ENCODE data around the gene WWOX. TPM values are rescaled to one million over a fixed set of nuclear protein-coding genes. Genes with fewer than 3 reads are reported as not detected.

WWOX gene
- total and polyA plus RNA-seq, 2 donors (not counting 3 experiments of a cell fraction or from before 2014, with no cell fraction given): 6.2 to 12.5 TPM

DNA sequence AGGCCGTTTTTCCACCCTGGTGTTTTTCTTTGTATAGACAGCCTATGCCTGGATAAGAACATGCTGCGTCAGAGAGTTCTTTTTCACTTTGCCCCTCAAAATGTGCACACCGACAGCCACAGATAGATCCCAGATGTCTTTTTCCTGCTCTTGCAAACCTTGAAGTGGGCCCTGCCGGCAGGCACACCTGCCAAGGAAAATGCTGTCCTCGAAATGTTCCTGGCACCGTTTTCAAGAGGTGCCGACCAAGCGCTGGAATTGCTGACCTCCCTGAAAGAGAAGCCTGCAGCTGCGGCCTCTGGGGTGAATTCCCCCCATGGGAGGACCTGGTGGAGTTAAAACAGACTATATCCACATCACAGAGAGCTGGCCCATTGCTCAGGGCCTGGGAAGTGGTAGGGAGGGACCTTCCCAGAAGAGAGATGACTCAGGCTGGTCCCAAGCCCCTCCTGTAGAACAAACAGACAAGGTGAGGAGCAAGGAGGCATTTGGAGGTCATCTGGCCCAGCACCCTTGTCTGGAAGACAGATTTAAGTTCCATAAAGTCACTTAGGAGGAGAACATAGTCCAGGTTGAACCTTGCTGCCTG lies 833.0 kb downstream of the WWOX start:
- no peaks in the 10 kb centered on the region for H4K20me1 ChIP-seq (replicated peaks; ENCODE audit: control insufficient read depth, extremely low read depth, insufficient read depth, low read length)
- dilution Hi-C loops (cut with MboI; ENCODE audit: extremely low pct_ligation_motif_present, low sequenced_read_pairs) (no loop called here), intact Hi-C loops (cut with micrococcal nuclease) (no loop called here)
- FAIRE-seq: no peak
- H3K9ac ChIP-seq (replicated peaks; ENCODE audit: extremely low read depth, insufficient read depth, low read length): no peak overlapping the region
- no peaks in the 10 kb centered on the region for H3K9me1 ChIP-seq (replicated peaks; ENCODE audit: control insufficient read depth, extremely low read depth, insufficient read depth, low read length)
- ChIA-PET POLR2A (no interaction called here), CTCF (no interaction called here)
- no peak for TF ChIP-seq FOS (IDR thresholded peaks at IDR 0.05; ENCODE audit: borderline replicate concordance, insufficient read depth, low read length)
- no peak for TF ChIP-seq MYC (IDR thresholded peaks at IDR 0.05; ENCODE audit: low read depth, low read length)
- no peak for TF ChIP-seq EZH2 (IDR thresholded peaks at IDR 0.05; ENCODE audit: borderline replicate concordance, low read depth, low read length, severe bottlenecking)
- TF ChIP-seq GATA2 (IDR thresholded peaks at IDR 0.05; ENCODE audit: insufficient read depth, insufficient read length, low read depth, low read length): no peak
- TF ChIP-seq POLR2AphosphoS5 (IDR thresholded peaks at IDR 0.05; ENCODE audit: insufficient read depth, low read depth, low read length): no peak
- no peaks in the 10 kb centered on the region for H3K4me1 ChIP-seq (ENCODE audit: control insufficient read depth, extremely low read depth, insufficient read depth, low read length)
- no peak overlapping the region for H3K4me2 ChIP-seq (ENCODE audit: insufficient read depth, low read length)
- H3K36me3 ChIP-seq (ENCODE audit: control insufficient read depth in 2 of 2, extremely low read depth in 1 of 2, insufficient read depth in 2 of 2, low read length in 2 of 2): no peaks in the 10 kb centered on the region
- H3K79me2 ChIP-seq (ENCODE audit: control insufficient read depth, insufficient read depth, low read length): no peaks in the 10 kb centered on the region
- no peak overlapping the region for H3K4me3 ChIP-seq (replicated peaks in 1 of 3; ENCODE audit: insufficient read depth in 1 of 3, low read depth in 1 of 3, low read length in 3 of 3)
- no peaks in the 10 kb centered on the region for H3K9me3 ChIP-seq (replicated peaks; ENCODE audit: control insufficient read depth, insufficient read depth, low read length)
- no peak overlapping the region for H3K27ac ChIP-seq (ENCODE audit: insufficient read depth, low read depth, low read length)
- no peak for DNase-seq (ENCODE audit: low read depth, low spot score)
- no peaks in the 10 kb centered on the region for H3K27me3 ChIP-seq (ENCODE audit: control insufficient read depth in 2 of 2, insufficient read depth in 2 of 2, low read length in 2 of 2)
- H2AFZ ChIP-seq (ENCODE audit: low read depth, low read length): no peak overlapping the region
- BruUV-seq (replicated peaks): no TSS peak

GRCh38 chr16:78936060-78936459 lies 836.6 kb downstream of the WWOX start:
- FAIRE-seq: no peak
- Histone ChIP-seq H3K4me1 (ENCODE audit: control insufficient read depth, extremely low read depth, insufficient read depth, low read length) (no peaks in the 10 kb centered on the region), H3K9me3 (replicated peaks; ENCODE audit: control insufficient read depth, insufficient read depth, low read length) (no peaks in the 10 kb centered on the region), H3K9ac (replicated peaks; ENCODE audit: extremely low read depth, insufficient read depth, low read length) (no peak overlapping the region), H3K27ac (ENCODE audit: insufficient read depth, low read depth, low read length) (no peak overlapping the region), H2AFZ (ENCODE audit: low read depth, low read length) (no peak overlapping the region), H3K36me3 (ENCODE audit: control insufficient read depth in 2 of 2, extremely low read depth in 1 of 2, insufficient read depth in 2 of 2, low read length in 2 of 2) (no peaks in the 10 kb centered on the region), H4K20me1 (replicated peaks; ENCODE audit: control insufficient read depth, extremely low read depth, insufficient read depth, low read length) (no peaks in the 10 kb centered on the region), H3K4me3 (replicated peaks in 1 of 3; ENCODE audit: insufficient read depth in 1 of 3, low read depth in 1 of 3, low read length in 3 of 3) (no peak overlapping the region), H3K79me2 (ENCODE audit: control insufficient read depth, insufficient read depth, low read length) (no peaks in the 10 kb centered on the region), H3K9me1 (replicated peaks; ENCODE audit: control insufficient read depth, extremely low read depth, insufficient read depth, low read length) (no peaks in the 10 kb centered on the region), H3K27me3 (ENCODE audit: control insufficient read depth in 2 of 2, insufficient read depth in 2 of 2, low read length in 2 of 2) (no peaks in the 10 kb centered on the region), H3K4me2 (ENCODE audit: insufficient read depth, low read length) (no peak overlapping the region)
- dilution Hi-C loops (cut with MboI; ENCODE audit: extremely low pct_ligation_motif_present, low sequenced_read_pairs): no loop called here
- no peak for DNase-seq (ENCODE audit: low read depth, low spot score)
- TF ChIP-seq POLR2A (IDR thresholded peaks at IDR 0.05; ENCODE audit: low read depth, low read length) (no peak), FOS (IDR thresholded peaks at IDR 0.05; ENCODE audit: borderline replicate concordance, insufficient read depth, low read length) (no peak)
- intact Hi-C loops (cut with micrococcal nuclease): no loop called here
- CTCF ChIA-PET: no interaction called here
- no TSS peak for BruUV-seq (replicated peaks)
- POLR2A ChIA-PET: no interaction called here
